GM21360 (cell line): ENCODE measurements around the gene PRKCE.

Source experiments
- ATAC-seq: cut with Tn5 transposase; IDR thresholded peaks from one replicate; pipeline ENCODE4 v1.9.1; 2021; ENCODE audit warnings: mild to moderate bottlenecking, moderate library complexity; ENCODE audit not compliant: unreplicated experiment

The PRKCE gene

DNA sequence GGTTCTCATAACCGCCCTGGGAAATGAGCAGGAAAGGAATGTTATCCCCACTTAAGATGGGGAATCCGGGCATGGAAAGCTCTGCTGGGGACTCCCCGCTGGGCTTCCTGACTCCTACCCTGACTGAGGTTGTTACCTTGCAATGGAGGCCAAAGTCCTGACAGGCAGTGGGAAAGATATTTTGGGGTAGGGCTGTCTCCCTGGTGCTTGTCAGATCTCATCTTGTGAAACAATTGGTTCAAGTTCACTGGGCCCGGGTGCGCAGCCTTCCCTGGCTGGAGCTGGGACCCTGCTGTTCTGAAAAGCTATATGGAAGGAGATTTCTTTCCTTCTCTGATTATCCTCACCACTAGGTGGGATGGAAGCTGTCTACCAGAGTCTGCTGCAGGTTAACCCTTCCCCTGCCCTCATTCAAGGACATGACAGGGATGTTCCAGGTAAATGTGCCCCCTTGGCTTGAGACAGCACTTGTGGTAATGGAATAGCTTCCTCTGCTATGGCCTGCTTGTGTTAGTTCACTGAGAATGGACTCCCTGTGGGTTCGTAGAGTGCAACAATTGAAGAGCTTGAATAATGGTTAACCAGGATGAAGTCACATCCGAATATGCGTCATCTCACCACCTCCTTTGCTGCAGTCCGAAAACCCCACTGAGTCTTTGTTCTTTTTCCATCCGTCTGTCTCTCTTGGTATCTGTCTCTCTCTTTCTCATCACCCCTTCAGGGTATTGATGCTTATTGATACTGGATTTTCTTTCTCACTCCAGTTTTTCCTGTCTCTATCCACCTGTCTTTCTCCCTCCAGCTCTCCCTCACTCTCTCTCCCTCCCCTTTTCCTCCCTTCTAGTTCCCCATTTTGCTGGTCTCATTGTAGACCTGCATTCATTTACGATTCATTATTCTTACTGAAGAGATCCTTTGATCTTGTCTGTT lies 577.9 kb downstream of the PRKCE start:
- no peak for ATAC-seq

DNA sequence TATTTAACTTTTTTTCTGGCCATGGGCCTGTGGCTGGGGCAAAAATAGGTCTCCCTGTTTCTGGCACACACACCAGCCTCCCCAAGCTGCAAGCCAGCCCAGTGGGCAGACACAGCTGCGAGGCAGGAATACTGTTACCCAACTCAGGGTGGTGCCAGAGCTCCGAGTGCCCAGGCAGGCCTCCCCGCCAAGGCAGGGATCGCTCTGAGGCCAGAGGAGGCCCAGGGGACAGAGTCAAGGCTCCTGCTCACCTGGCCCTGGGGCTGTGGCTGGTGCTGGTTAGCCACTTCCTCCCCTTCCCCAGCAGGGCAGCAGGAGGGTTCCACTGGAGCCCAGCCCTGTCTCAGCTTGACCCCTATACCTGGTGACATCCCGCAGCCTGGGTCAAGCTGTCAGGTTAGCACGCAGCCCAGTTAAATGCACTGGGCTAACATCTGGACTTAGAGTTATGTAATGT lies 578.7 kb downstream of the PRKCE start:
- ATAC-seq, result no peak

DNA sequence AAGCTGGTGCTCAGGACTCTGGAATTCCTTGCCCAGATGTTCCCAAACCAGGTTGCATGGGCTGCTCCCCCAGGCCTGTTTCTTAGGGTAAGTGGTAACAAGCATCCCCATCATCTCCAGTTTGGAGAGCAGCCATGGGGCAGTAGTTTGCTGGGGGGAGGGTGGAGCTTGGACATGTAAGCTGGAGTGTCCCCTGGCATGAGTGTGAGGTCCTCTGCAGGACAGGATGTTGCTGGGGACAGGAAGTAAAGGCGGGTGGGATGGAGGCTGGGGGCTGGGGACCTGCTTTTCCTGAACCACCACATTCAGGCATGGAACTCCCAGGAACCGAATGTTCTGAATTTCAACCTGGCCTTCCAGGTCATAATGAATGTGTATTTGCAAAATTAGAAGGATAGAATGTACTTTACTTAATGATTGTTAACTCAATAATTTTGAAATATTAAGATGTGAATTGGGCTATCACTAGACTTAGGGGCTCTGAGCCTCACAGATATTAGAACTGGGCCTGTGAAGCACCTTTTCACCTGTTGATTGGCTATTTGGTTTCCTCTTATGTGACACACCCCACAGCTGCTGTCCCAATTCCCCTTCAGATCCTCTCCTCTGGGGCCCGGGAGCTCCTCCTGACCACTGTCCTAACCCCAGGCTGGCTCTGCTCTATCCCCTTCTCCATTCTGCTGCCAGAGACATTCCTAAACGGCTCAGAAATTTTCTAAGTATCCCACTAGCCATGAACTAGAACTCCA lies 579.4 kb downstream of the PRKCE start:
- no peak for ATAC-seq

DNA sequence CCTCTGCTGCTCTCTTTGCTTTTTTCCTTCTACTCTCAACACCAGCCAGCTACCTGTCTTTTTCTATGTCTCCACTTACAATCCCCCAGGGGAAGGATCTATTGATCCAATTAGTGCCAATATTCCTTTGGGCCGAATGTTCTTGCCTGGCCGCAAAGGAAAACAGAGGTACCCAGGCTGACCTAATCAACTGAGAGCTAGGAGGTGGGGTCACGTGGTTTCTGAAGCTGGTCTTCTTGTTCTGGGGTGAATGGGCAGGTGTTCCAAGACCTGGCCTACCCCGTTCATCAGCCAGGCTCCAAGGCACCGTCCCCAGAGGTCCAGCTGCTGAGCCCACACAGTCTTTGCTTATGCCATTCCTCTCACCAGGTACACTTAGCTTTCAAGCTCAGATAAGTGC lies 580.2 kb downstream of the PRKCE start:
- no peak for ATAC-seq

DNA sequence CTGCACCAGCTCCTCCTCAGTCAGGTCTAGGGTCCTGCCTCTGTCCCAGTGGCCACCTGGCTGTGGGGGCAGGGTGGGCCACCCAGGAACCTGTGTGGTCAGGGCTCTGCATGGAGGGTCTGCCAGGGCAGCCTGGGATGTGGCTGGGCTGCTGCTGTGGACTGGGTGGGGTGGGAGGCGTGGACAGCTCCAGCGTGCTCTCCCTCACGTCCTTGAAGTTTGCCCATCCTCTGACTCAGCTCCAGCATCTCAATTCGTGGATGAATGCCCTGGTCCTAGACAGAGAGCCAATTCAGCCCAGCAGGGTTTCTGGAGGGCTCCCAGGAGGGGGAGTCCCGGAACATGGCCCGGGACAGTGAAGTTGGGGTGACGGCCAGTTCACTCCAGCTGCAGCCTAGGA lies 581.4 kb downstream of the PRKCE start:
- ATAC-seq, result no peak

DNA sequence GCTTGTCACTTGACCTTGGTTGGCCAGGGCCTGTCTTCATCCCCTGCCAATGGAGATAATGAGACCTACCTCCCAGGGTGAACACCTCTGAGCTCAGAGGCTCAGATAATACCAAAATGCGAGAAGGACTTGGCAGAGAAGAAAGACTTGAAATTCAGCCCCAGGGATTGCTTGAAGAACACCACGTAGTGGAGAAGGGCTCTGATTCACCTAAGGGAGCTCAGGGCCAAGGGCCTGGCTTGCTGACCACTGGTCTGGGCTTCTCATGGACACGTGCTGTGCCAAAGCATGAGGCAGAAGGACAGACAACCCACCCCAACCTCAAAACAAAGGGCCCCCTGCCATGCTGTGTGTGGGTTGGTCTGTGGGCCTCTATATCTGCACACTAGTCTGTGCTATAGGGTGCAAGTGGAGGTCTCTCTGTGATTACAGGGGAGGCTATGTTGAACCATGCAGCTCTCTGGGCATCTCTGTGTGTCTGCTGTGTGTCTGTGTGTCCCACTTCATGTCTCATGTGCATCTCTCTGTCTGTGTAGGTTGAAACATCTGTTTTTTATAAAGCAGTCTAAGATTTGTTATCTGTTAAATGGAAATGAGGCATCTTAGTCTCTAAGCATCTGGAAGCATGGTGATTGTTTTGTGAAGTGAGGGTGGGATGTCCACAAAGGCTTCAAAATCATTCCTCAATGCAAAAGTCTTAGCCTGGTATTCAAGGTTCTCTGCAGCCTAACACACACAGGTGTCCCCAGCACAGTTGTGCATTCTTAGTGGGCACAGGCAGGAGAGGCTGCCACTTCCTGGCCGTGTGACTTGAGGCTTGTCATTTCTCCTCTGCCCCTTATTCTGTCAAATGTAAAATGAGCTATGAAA lies 584.8 kb downstream of the PRKCE start:
- ATAC-seq, result no peak

DNA sequence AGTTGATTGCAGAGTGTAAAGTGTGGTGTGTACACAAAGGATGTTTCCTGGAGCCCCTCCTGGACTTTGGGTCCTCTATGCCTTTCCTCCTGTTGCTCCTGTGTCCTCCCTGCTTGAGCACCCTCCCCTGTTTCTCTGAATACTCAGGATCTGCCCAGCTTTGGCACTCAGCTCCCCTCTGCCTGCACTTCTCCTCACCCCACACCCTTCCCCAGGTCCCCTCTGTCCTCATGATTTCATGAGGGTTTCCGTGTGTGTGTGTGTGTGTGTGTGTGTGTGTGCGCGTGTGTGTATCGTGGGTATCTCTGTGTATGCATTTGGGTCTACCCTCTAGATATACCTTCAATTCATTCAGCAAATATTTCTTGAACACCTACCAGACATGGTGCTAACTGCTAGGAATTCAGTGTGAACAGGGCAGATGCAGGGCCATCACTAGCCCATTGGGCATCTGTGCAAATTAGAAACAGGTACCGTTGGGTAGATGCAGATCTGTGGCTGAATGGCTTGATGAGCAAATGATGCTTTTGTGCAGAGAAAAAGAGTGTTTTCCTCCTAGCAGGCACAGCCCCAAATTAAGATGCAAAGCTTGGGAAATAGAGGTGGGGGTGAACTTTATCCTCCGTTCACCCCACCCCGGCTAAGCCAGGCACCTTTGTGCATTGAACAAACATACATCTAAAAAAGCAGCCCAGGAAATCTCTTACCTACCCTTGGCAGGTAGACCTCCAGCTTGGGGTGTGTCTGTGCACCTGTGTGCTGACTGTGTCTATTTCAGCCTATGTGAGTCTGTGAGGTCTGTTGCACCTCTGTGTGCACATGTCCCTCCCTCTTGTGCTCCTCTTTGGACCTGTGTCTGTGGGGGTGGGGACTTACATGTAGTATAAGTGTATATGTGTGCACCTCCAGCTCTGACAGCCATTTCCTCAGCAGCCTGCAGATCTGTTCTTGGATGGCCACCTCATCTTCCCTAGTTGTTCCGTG lies 585.7 kb downstream of the PRKCE start:
- no peak for ATAC-seq
